ENCODE results near the gene SNRPA.

- TF ChIP-seq, protein P1, sequence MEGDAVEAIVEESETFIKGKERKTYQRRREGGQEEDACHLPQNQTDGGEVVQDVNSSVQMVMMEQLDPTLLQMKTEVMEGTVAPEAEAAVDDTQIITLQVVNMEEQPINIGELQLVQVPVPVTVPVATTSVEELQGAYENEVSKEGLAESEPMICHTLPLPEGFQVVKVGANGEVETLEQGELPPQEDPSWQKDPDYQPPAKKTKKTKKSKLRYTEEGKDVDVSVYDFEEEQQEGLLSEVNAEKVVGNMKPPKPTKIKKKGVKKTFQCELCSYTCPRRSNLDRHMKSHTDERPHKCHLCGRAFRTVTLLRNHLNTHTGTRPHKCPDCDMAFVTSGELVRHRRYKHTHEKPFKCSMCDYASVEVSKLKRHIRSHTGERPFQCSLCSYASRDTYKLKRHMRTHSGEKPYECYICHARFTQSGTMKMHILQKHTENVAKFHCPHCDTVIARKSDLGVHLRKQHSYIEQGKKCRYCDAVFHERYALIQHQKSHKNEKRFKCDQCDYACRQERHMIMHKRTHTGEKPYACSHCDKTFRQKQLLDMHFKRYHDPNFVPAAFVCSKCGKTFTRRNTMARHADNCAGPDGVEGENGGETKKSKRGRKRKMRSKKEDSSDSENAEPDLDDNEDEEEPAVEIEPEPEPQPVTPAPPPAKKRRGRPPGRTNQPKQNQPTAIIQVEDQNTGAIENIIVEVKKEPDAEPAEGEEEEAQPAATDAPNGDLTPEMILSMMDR (IDR thresholded peaks at IDR 0.05): no peak
- no peak for TF ChIP-seq EZH2 (IDR thresholded peaks at IDR 0.05; ENCODE audit: borderline replicate concordance, insufficient read depth, low read depth, low read length, poor library complexity, severe bottlenecking)
These were observed 47.8 kb upstream of the SNRPA start for GRCh38 chr19:40703029-40703755.

Measured in B cell (primary cell).